Brain microvascular endothelial cell (primary cell): ENCODE measurements around the gene KRT81.

Experiments
- DNase-seq: peaks from one replicate; pipeline ENCODE4 v3.0.0-alpha.2; 2020
- H3K27ac ChIP-seq: fragments of 250-450 bp; sonication (Bioruptor Pico); 2 replicates; pipeline ENCODE4 v1.5.1; 2020; ENCODE audit warnings: mild to moderate bottlenecking, moderate library complexity
- H3K27me3 ChIP-seq: fragments of 250-450 bp; sonication (Bioruptor Pico); replicated peaks from 2 replicates; pipeline ENCODE4 v1.5.1; 2020; ENCODE audit warnings: mild to moderate bottlenecking
- H3K36me3 ChIP-seq: fragments of 250-450 bp; sonication (Bioruptor Pico); replicated peaks from 2 replicates; pipeline ENCODE4 v1.5.1; 2020; ENCODE audit warnings: mild to moderate bottlenecking
- H3K4me3 ChIP-seq: 2 replicates; pipeline ENCODE4 v1.5.1; 2011; ENCODE audit warnings: low read depth, mild to moderate bottlenecking, control low read depth, low read length, moderate library complexity
- CTCF ChIP-seq: IDR thresholded peaks from 2 replicates; pipeline ENCODE4 v1.5.1; 2011; ENCODE audit warnings: low read depth, mild to moderate bottlenecking, moderate library complexity, low read length, control low read depth, inconsistent platforms; ENCODE audit errors: missing control alignments
- in situ Hi-C: cut with HindIII; loops from 2 replicates; pipeline ENCODE4 v1.10.0; 2017; ENCODE audit warnings: low sequenced_read_pairs, low pct_ligation_motif_present

Gene KRT81

GRCh38 chr12:52274521-52275120 lies 16.7 kb downstream of the KRT81 start, which contains the start of gene KRT86:
KRT86 (plus strand) TSS chr12:52274645; CDS start chr12:52301917, 27,272 bp downstream.
- Histone ChIP-seq H3K36me3 (no peaks in the 10 kb centered on the region), H3K4me3 (no peak within 1 kb of the TSS), H3K27ac (no peak within 1 kb of the TSS), H3K27me3 (peaks cover under 1% of the 10 kb centered on the region)
- in situ Hi-C loops, result no loop called here
- DNase-seq, result no peak
- no peak for TF ChIP-seq CTCF

GRCh38 chr12:52271158-52271557 lies 20.2 kb downstream of the KRT81 start:
- in situ Hi-C loops, result no loop called here
- H3K27ac ChIP-seq, result no peak overlapping the region
- no peak for DNase-seq
- peaks cover 2% of the 10 kb centered on the region for H3K27me3 ChIP-seq
- no peak overlapping the region for H3K4me3 ChIP-seq
- TF ChIP-seq CTCF, result no peak
- H3K36me3 ChIP-seq, result no peaks in the 10 kb centered on the region

GRCh38 chr12:52270541-52271070 lies 20.7 kb downstream of the KRT81 start:
- no peak overlapping the region for H3K4me3 ChIP-seq
- in situ Hi-C loops, result no loop called here
- no peak for TF ChIP-seq CTCF
- peaks cover 2% of the 10 kb centered on the region for H3K27me3 ChIP-seq
- H3K36me3 ChIP-seq, result no peaks in the 10 kb centered on the region
- H3K27ac ChIP-seq, result no peak overlapping the region
- no peak for DNase-seq

GRCh38 chr12:52268212-52268611 lies 23.1 kb downstream of the KRT81 start:
- Histone ChIP-seq H3K36me3 (no peaks in the 10 kb centered on the region), H3K27me3 (peaks cover 2% of the 10 kb centered on the region), H3K4me3 (no peak overlapping the region), H3K27ac (no peak overlapping the region)
- no peak for DNase-seq
- no peak for TF ChIP-seq CTCF
- in situ Hi-C loops, result no loop called here

- Histone ChIP-seq H3K4me3 (no peak overlapping the region), H3K36me3 (no peaks in the 10 kb centered on the region), H3K27ac (no peak overlapping the region), H3K27me3 (peaks cover 2% of the 10 kb centered on the region)
- DNase-seq, result no peak
- in situ Hi-C loops, result no loop called here
- no peak for TF ChIP-seq CTCF
Measured at GRCh38 chr12:52267699-52268098, 23.6 kb downstream of the KRT81 start.

GRCh38 chr12:52267266-52267665 lies 24.1 kb downstream of the KRT81 start:
- H3K36me3 ChIP-seq, result no peaks in the 10 kb centered on the region
- no peak for DNase-seq
- in situ Hi-C loops, result no loop called here
- no peak overlapping the region for H3K27ac ChIP-seq
- no peak overlapping the region for H3K4me3 ChIP-seq
- H3K27me3 ChIP-seq, result peaks cover 2% of the 10 kb centered on the region
- no peak for TF ChIP-seq CTCF
